ENCODE data around the gene QRICH1. TPM values are rescaled to one million over a fixed set of nuclear protein-coding genes. Genes with fewer than 3 reads are reported as not detected.
A peak's percentile ranks its signal among the peaks of the same experiment; 100 is the strongest.

QRICH1 gene
- total and polyA plus RNA-seq, 2 of the 13 experiments (the other 11 are each of a cell fraction or from before 2014, with no cell fraction given) = 52.6 to 102 TPM

GRCh38 chr3:49021813-49022687 lies 71.8 kb downstream of the QRICH1 start, which contains the start of gene NDUFAF3 (continued):
- TF ChIP-seq, protein P1, sequence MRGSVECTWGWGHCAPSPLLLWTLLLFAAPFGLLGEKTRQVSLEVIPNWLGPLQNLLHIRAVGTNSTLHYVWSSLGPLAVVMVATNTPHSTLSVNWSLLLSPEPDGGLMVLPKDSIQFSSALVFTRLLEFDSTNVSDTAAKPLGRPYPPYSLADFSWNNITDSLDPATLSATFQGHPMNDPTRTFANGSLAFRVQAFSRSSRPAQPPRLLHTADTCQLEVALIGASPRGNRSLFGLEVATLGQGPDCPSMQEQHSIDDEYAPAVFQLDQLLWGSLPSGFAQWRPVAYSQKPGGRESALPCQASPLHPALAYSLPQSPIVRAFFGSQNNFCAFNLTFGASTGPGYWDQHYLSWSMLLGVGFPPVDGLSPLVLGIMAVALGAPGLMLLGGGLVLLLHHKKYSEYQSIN (CRISPR knock-in tag; IDR thresholded peaks at IDR 0.05; ENCODE audit: borderline replicate concordance) = no peak
- TF ChIP-seq ZNF703 (CRISPR knock-in tag; IDR thresholded peaks at IDR 0.05; ENCODE audit: borderline replicate concordance) = peak; percentile 91; the same call in 1 of the 2 replicates
- TF ChIP-seq, protein P2, sequence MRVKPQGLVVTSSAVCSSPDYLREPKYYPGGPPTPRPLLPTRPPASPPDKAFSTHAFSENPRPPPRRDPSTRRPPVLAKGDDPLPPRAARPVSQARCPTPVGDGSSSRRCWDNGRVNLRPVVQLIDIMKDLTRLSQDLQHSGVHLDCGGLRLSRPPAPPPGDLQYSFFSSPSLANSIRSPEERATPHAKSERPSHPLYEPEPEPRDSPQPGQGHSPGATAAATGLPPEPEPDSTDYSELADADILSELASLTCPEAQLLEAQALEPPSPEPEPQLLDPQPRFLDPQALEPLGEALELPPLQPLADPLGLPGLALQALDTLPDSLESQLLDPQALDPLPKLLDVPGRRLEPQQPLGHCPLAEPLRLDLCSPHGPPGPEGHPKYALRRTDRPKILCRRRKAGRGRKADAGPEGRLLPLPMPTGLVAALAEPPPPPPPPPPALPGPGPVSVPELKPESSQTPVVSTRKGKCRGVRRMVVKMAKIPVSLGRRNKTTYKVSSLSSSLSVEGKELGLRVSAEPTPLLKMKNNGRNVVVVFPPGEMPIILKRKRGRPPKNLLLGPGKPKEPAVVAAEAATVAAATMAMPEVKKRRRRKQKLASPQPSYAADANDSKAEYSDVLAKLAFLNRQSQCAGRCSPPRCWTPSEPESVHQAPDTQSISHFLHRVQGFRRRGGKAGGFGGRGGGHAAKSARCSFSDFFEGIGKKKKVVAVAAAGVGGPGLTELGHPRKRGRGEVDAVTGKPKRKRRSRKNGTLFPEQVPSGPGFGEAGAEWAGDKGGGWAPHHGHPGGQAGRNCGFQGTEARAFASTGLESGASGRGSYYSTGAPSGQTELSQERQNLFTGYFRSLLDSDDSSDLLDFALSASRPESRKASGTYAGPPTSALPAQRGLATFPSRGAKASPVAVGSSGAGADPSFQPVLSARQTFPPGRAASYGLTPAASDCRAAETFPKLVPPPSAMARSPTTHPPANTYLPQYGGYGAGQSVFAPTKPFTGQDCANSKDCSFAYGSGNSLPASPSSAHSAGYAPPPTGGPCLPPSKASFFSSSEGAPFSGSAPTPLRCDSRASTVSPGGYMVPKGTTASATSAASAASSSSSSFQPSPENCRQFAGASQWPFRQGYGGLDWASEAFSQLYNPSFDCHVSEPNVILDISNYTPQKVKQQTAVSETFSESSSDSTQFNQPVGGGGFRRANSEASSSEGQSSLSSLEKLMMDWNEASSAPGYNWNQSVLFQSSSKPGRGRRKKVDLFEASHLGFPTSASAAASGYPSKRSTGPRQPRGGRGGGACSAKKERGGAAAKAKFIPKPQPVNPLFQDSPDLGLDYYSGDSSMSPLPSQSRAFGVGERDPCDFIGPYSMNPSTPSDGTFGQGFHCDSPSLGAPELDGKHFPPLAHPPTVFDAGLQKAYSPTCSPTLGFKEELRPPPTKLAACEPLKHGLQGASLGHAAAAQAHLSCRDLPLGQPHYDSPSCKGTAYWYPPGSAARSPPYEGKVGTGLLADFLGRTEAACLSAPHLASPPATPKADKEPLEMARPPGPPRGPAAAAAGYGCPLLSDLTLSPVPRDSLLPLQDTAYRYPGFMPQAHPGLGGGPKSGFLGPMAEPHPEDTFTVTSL (CRISPR knock-in tag; IDR thresholded peaks at IDR 0.05; ENCODE audit: borderline replicate concordance) = no peak
- TF ChIP-seq RBM22 (optimal IDR thresholded peaks at IDR 0.05; ENCODE audit: low read length) = no peak
- TF ChIP-seq ZNF20 (CRISPR knock-in tag; IDR thresholded peaks at IDR 0.05) = no peak
- TF ChIP-seq ZBTB33 (CRISPR knock-in tag; IDR thresholded peaks at IDR 0.05) = no peak
- TF ChIP-seq ZNF800 (CRISPR knock-in tag; IDR thresholded peaks at IDR 0.05) = no peak; the same call in 1 of the 2 replicates
- TF ChIP-seq POLR2AphosphoS2 (IDR thresholded peaks at IDR 0.05; ENCODE audit: low read depth, low read length) = no peak
- TF ChIP-seq NFIB (CRISPR knock-in tag; IDR thresholded peaks at IDR 0.05; ENCODE audit: borderline replicate concordance) = no peak
- TF ChIP-seq ZNF607 (CRISPR knock-in tag; IDR thresholded peaks at IDR 0.05; ENCODE audit: borderline replicate concordance) = 0 out of 2 replicates have a peak, but pooled peaks have one; percentile 53
- no peak for TF ChIP-seq DNMT1 (CRISPR knock-in tag; IDR thresholded peaks at IDR 0.05)
- TF ChIP-seq ZNF562 (CRISPR knock-in tag; IDR thresholded peaks at IDR 0.05; ENCODE audit: borderline replicate concordance) = no peak
- TF ChIP-seq FIP1L1 (IDR thresholded peaks at IDR 0.05; ENCODE audit: borderline replicate concordance, insufficient read depth, low read depth, low read length) = no peak
- TF ChIP-seq MXD4 (CRISPR knock-in tag; IDR thresholded peaks at IDR 0.05) = peak; percentile 61; the same call in 1 of the 2 replicates
- no peak for TF ChIP-seq FOXA1 (IDR thresholded peaks at IDR 0.05)
- TF ChIP-seq FOXA1 (CRISPR knock-in tag; IDR thresholded peaks at IDR 0.05) = peak; percentile 36; the same call in 1 of the 2 replicates
- TF ChIP-seq ZNF788 (CRISPR knock-in tag; IDR thresholded peaks at IDR 0.05; ENCODE audit: borderline replicate concordance) = peak; percentile 96
- TF ChIP-seq ISL2 (CRISPR knock-in tag; IDR thresholded peaks at IDR 0.05) = 0 out of 2 replicates have a peak, but pooled peaks have one; percentile 59

All from HepG2 (cell line).